OCI-LY7 (cell line): ENCODE data around the gene GPR183. TPM values are rescaled to one million over a fixed set of nuclear protein-coding genes. Genes with fewer than 3 reads are reported as not detected.

ENCODE experiments used
- BruUV-seq: library from RNA; stranded (reverse); fragments of 400-500 nt; replicated peaks from 2 replicates; lab custom pipeline; 2021; lab: Mats Ljungman, UMichigan
- CTCF ChIA-PET: fragments of 300-600 bp; sonication (Branson Sonifier 250); formaldehyde crosslinking; loops from one replicate; lab custom pipeline; 2022; ENCODE audit warnings: antibody characterized with exemption; ENCODE audit not compliant: unreplicated experiment; lab: Charles Lee
- POLR2A ChIA-PET: fragments of 300-600 bp; sonication (Branson Sonifier 250); formaldehyde crosslinking; loops from one replicate; lab custom pipeline; 2022; ENCODE audit warnings: antibody characterized with exemption; lab: Charles Lee
- DNase-seq: peaks from one replicate; pipeline ENCODE4 v3.0.0-alpha.2; 2015; ENCODE audit warnings: low spot score
- H2AFZ ChIP-seq: fragments of 200-600 bp; sonication (generic), shearing (Covaris generic); 2 replicates; pipeline ENCODE4 v1.6.1; 2014; ENCODE audit warnings: mild to moderate bottlenecking, antibody characterized with exemption, low read length, moderate library complexity
- H3K27ac ChIP-seq: fragments of 200-600 bp; sonication (generic); 2 replicates; pipeline ENCODE4 v1.5.1; 2014; ENCODE audit warnings: mixed run types, low read depth, mild to moderate bottlenecking, moderate library complexity, low read length, inconsistent platforms; ENCODE audit not compliant: poor library complexity, severe bottlenecking
- H3K36me3 ChIP-seq: fragments of 200-600 bp; sonication (generic); 2 replicates; pipeline ENCODE4 v1.6.1; 2014; ENCODE audit warnings: mild to moderate bottlenecking, antibody characterized with exemption, low read length, moderate library complexity, mixed read lengths; ENCODE audit not compliant: insufficient read depth
- H3K4me1 ChIP-seq: fragments of 200-600 bp; sonication (generic); 2 replicates; pipeline ENCODE4 v1.5.1; 2014; ENCODE audit warnings: mild to moderate bottlenecking, low read length; ENCODE audit not compliant: insufficient read depth, poor library complexity, severe bottlenecking
- H3K4me2 ChIP-seq: fragments of 200-600 bp; sonication (generic); 2 replicates; pipeline ENCODE4 v1.6.1; 2014; ENCODE audit warnings: mild to moderate bottlenecking, low read length
- H3K4me3 ChIP-seq: fragments of 200-600 bp; sonication (generic); 2 replicates; pipeline ENCODE4 v1.5.1; 2014; ENCODE audit warnings: mild to moderate bottlenecking, low read depth, low read length; ENCODE audit not compliant: poor library complexity, severe bottlenecking
- H3K79me2 ChIP-seq: fragments of 200-600 bp; sonication (generic); 2 replicates; pipeline ENCODE4 v1.6.1; 2016; ENCODE audit warnings: low read depth, mild to moderate bottlenecking, low read length, moderate library complexity, mixed read lengths; ENCODE audit not compliant: insufficient read depth
- H3K9me2 ChIP-seq: fragments of 200-600 bp; sonication (generic); 2 replicates; pipeline ENCODE4 v1.6.1; 2016; ENCODE audit warnings: mild to moderate bottlenecking, low read length, mixed read lengths; ENCODE audit not compliant: insufficient read depth
- H3K9me3 ChIP-seq: fragments of 200-600 bp; sonication (generic); 2 replicates; pipeline ENCODE4 v1.6.1; 2014; ENCODE audit warnings: mild to moderate bottlenecking, mixed run types, low read length, mixed read lengths
- H4K20me1 ChIP-seq: fragments of 200-600 bp; sonication (generic); 2 replicates; pipeline ENCODE4 v1.6.1; 2014; ENCODE audit warnings: mild to moderate bottlenecking, antibody characterized with exemption, low read length, moderate library complexity, mixed read lengths; ENCODE audit not compliant: insufficient read depth
- EZH2phosphoT487 ChIP-seq: fragments of 200-600 bp; sonication (generic); IDR thresholded peaks from 2 replicates; pipeline ENCODE4 v1.6.1; 2018; ENCODE audit warnings: low read depth, borderline replicate concordance, mild to moderate bottlenecking, mixed run types, antibody characterized with exemption, low read length, moderate library complexity, mixed read lengths
- intact Hi-C: fragments of 100-400 bp; cut with micrococcal nuclease; formaldehyde crosslinking; loops from one replicate; pipeline ENCODE4 v1.10.0; 2022; ENCODE audit not compliant: unreplicated experiment
- total RNA-seq, 2 experiments: library from RNA; depleted of rRNA in 1 of 2; stranded (reverse); fragments of >200 nt in 1 of 2; shearing (Covaris generic) in 1 of 2; gene quantifications; 2 replicates each; pipeline ENCODE4 v1.2.3, GENCODE V29; 2014 to 2022
- TF ChIP-seq, protein P1 (sequence below): fragments of 200-600 bp; sonication (generic); conservative IDR thresholded peaks from 2 replicates; pipeline ENCODE4 v1.5.1; 2014; ENCODE audit warnings: mild to moderate bottlenecking, antibody characterized with exemption, low read length, moderate library complexity, mixed read lengths

The GPR183 gene
- total RNA-seq, 2 experiments from 2014 or later, result not detected

- no peak overlapping the region for H3K4me3 ChIP-seq
- DNase-seq, result no peak
- ChIA-PET CTCF (no interaction called here), POLR2A (no interaction called here)
- no peaks in the 10 kb centered on the region for H3K79me2 ChIP-seq
- no peak for TF ChIP-seq EZH2phosphoT487
- TF ChIP-seq, protein P1, sequence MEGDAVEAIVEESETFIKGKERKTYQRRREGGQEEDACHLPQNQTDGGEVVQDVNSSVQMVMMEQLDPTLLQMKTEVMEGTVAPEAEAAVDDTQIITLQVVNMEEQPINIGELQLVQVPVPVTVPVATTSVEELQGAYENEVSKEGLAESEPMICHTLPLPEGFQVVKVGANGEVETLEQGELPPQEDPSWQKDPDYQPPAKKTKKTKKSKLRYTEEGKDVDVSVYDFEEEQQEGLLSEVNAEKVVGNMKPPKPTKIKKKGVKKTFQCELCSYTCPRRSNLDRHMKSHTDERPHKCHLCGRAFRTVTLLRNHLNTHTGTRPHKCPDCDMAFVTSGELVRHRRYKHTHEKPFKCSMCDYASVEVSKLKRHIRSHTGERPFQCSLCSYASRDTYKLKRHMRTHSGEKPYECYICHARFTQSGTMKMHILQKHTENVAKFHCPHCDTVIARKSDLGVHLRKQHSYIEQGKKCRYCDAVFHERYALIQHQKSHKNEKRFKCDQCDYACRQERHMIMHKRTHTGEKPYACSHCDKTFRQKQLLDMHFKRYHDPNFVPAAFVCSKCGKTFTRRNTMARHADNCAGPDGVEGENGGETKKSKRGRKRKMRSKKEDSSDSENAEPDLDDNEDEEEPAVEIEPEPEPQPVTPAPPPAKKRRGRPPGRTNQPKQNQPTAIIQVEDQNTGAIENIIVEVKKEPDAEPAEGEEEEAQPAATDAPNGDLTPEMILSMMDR, result no peak
- H3K9me2 ChIP-seq, result no peaks in the 10 kb centered on the region
- BruUV-seq, result no TSS peak
- no peak overlapping the region for H3K27ac ChIP-seq
- no peak overlapping the region; the same call in 1 of the 2 replicates for H3K4me2 ChIP-seq
- no peaks in the 10 kb centered on the region for H4K20me1 ChIP-seq
- H3K9me3 ChIP-seq, result no peaks in the 10 kb centered on the region
- peaks cover 4% of the 10 kb centered on the region; the same call in 1 of the 2 replicates for H3K36me3 ChIP-seq
- H2AFZ ChIP-seq, result no peak overlapping the region
- H3K4me1 ChIP-seq, result no peaks in the 10 kb centered on the region
- intact Hi-C loops, result no loop called here
Observed at GRCh38 chr13:99350191-99350590, 43.0 kb upstream of the GPR183 start.

- CTCF ChIA-PET, result no interaction called here
- Histone ChIP-seq H2AFZ (no peak overlapping the region), H3K27ac (no peak overlapping the region), H3K9me2 (no peaks in the 10 kb centered on the region), H3K79me2 (no peaks in the 10 kb centered on the region), H3K36me3 (peaks cover 7% of the 10 kb centered on the region; the same call in 1 of the 2 replicates), H4K20me1 (no peaks in the 10 kb centered on the region), H3K4me2 (peak overlapping the region; percentile 29; the same call in 1 of the 2 replicates), H3K4me3 (no peak overlapping the region), H3K4me1 (no peaks in the 10 kb centered on the region), H3K9me3 (no peaks in the 10 kb centered on the region)
- TF ChIP-seq, protein P1, result no peak
- no peak for TF ChIP-seq EZH2phosphoT487
- intact Hi-C loops, result no loop called here
- no peak for DNase-seq
- no TSS peak for BruUV-seq
- POLR2A ChIA-PET, result no interaction called here
Observed at GRCh38 chr13:99347911-99348451, 40.8 kb upstream of the GPR183 start.

- peaks cover 7% of the 10 kb centered on the region; the same call in 1 of the 2 replicates for H3K36me3 ChIP-seq
Observed at GRCh38 chr13:99347335-99347878, 40.2 kb upstream of the GPR183 start.

More at GRCh38 chr13:99347335-99347878, 40.2 kb upstream of the GPR183 start:
- no peak overlapping the region for H3K4me3 ChIP-seq
- BruUV-seq, result no TSS peak
- TF ChIP-seq, protein P1, result no peak
- no peak for TF ChIP-seq EZH2phosphoT487
- H4K20me1 ChIP-seq, result no peaks in the 10 kb centered on the region
- intact Hi-C loops, result no loop called here
- no peak overlapping the region for H2AFZ ChIP-seq
- ChIA-PET CTCF (no interaction called here), POLR2A (no interaction called here)
- peak overlapping the region; percentile 29; the same call in 1 of the 2 replicates for H3K4me2 ChIP-seq
- no peak overlapping the region for H3K27ac ChIP-seq
- H3K79me2 ChIP-seq, result no peaks in the 10 kb centered on the region
- no peaks in the 10 kb centered on the region for H3K9me3 ChIP-seq
- no peak for DNase-seq
- H3K4me1 ChIP-seq, result no peaks in the 10 kb centered on the region
- no peaks in the 10 kb centered on the region for H3K9me2 ChIP-seq
